Measurements from ENCODE around the gene OR5B2.

Gene OR5B2

GRCh38 chr11:58428021-58428420, at the start of gene OR5B2:
OR5B2 (minus strand) TSS chr11:58428121; CDS start chr11:58423261, 4,860 bp downstream.
- TF ChIP-seq, protein P1, sequence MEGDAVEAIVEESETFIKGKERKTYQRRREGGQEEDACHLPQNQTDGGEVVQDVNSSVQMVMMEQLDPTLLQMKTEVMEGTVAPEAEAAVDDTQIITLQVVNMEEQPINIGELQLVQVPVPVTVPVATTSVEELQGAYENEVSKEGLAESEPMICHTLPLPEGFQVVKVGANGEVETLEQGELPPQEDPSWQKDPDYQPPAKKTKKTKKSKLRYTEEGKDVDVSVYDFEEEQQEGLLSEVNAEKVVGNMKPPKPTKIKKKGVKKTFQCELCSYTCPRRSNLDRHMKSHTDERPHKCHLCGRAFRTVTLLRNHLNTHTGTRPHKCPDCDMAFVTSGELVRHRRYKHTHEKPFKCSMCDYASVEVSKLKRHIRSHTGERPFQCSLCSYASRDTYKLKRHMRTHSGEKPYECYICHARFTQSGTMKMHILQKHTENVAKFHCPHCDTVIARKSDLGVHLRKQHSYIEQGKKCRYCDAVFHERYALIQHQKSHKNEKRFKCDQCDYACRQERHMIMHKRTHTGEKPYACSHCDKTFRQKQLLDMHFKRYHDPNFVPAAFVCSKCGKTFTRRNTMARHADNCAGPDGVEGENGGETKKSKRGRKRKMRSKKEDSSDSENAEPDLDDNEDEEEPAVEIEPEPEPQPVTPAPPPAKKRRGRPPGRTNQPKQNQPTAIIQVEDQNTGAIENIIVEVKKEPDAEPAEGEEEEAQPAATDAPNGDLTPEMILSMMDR (IDR thresholded peaks at IDR 0.05; ENCODE audit: insufficient read depth, missing control alignments), result no peak
- FAIRE-seq, result no peak
- DNase-seq (ENCODE audit: insufficient read length, low spot score), result no peak

GRCh38 chr11:58471892-58472291, 44.0 kb upstream of the OR5B2 start:
- DNase-seq (ENCODE audit: insufficient read length, low spot score) (no peak), FAIRE-seq (no peak)
- TF ChIP-seq, protein P1 (IDR thresholded peaks at IDR 0.05; ENCODE audit: insufficient read depth, missing control alignments), result no peak

DNA sequence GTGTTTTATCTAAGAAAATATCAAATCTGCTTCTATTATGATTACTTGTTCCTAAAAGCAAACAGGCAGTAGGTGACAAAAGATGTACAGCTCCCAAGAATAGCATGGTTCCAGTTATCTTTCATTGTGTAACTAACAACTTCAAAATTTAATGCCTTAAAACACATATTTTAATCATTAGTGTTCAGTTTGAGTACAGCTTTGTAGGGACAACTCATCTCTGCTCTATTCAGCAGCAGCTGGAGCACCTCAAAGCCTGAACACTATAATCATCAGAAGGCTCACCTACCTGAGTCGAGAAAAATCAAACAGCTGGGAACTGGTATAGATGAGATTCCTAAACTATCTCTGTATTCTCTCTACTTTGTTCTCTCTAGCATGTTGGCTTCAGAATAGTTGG, 38.4 kb upstream of the OR5B2 start:
- DNase-seq (ENCODE audit: insufficient read length, low spot score), result no peak
- TF ChIP-seq, protein P1 (IDR thresholded peaks at IDR 0.05; ENCODE audit: insufficient read depth, missing control alignments), result no peak
- FAIRE-seq, result no peak

GRCh38 chr11:58465690-58466089, 37.8 kb upstream of the OR5B2 start:
- DNase-seq (ENCODE audit: insufficient read length, low spot score) (no peak), FAIRE-seq (no peak)
- TF ChIP-seq, protein P1 (IDR thresholded peaks at IDR 0.05; ENCODE audit: insufficient read depth, missing control alignments), result no peak

DNA sequence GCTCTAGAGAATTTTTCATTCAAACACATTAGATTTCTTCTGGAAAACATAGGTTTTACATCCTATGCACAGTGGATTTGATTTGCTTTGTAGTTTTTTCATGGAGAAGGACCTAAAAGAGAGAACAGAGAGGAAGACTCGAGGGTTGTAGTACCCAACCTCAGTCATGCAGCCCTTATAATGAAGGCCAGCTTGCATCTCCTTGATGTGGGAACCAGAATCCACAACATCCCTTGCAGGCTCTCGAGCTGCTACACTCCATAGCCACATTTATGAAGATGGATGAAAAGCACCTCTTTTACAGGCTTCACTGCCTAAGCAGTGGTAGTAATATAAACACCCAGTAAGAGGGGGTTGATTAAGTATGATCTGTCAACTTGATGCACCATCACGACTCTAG, 23.7 kb upstream of the OR5B2 start:
- DNase-seq (ENCODE audit: insufficient read length, low spot score) (no peak), FAIRE-seq (no peak)
- TF ChIP-seq, protein P1 (IDR thresholded peaks at IDR 0.05; ENCODE audit: insufficient read depth, missing control alignments), result no peak

DNA sequence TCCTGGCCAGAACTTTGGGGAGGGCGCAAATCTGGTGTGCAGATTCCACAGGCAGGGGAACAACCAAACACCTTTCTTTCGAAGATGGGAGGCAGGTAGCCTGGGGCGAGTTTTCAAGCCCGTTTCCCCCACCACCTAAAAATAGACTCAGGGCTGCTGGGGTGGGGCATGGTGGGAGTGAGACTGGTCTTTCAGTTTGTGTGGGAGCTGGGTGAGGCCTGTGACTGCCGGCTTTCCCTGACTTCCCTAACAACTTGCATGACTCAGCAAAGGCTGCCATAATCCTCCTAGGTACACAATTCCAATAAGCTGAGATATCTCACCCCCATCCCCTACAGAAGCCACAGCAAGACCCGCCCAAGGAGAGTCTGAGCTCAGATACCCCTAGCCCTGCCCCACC, 18.4 kb upstream of the OR5B2 start:
- DNase-seq (ENCODE audit: insufficient read length, low spot score), result no peak
- TF ChIP-seq, protein P1 (IDR thresholded peaks at IDR 0.05; ENCODE audit: insufficient read depth, missing control alignments), result no peak
- no peak for FAIRE-seq

DNA sequence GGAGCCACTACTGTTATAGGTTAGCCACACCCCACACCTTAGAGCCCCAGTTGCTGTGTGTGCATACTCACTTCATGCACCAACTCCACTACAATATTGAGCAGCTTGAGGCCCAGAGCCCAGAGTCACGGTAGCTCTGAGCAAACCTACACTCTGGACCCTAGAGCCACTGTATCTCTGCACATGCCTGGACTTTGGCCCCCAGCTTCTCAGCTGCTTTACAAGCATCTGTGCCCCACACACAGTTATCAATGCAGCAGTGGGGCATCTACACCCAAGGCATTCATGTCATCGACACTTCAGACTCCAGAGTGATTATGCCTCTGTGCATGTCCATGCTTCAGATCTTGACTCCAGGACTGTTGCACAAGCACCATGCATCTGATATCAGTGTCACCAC, 16.4 kb upstream of the OR5B2 start:
- DNase-seq (ENCODE audit: insufficient read length, low spot score), result no peak
- no peak for FAIRE-seq
- TF ChIP-seq, protein P1 (IDR thresholded peaks at IDR 0.05; ENCODE audit: insufficient read depth, missing control alignments), result no peak

All from D721Med (cell line).